SK-N-SH (cell line): ENCODE results near the gene C16orf95. TPM values are rescaled to one million over a fixed set of nuclear protein-coding genes. Genes with fewer than 3 reads are reported as not detected.

Experiments used
- CTCF ChIA-PET: fragments of 300-600, 350-600 bp; formaldehyde crosslinking; extraction: SDS; loops from one replicate; lab custom pipeline; 2021; lab: Yijun Ruan, JAX
- POLR2A ChIA-PET: fragments of 350-600 bp; sonication (Branson Sonifier 250); formaldehyde crosslinking; extraction: SDS; loops from one replicate; lab custom pipeline; 2020; ENCODE audit warnings: antibody characterized with exemption, inconsistent platforms; lab: Yijun Ruan, JAX
- DNase-seq: peaks from one replicate; pipeline ENCODE4 v3.0.0; 2012
- H2AFZ ChIP-seq: fragments of 200-600 bp; sonication (generic); 2 replicates; pipeline ENCODE4 v1.8.1; 2016; ENCODE audit warnings: antibody characterized with exemption, mild to moderate bottlenecking, low read depth
- H3F3A ChIP-seq: fragments of 200-600 bp; sonication (generic); replicated peaks from 2 replicates; pipeline ENCODE3; 2016; ENCODE audit warnings: antibody characterized with exemption, mild to moderate bottlenecking; ENCODE audit not compliant: insufficient read depth
- H3K27ac ChIP-seq, 2 experiments: fragments of 200-500 bp in 1 of 2; fragments of 200-600 bp in 1 of 2; sonication (Bioruptor generic) in 1 of 2; sonication (generic), shearing (Covaris generic) in 1 of 2; 2 replicates each; pipeline versions ENCODE4 v1.5.1 to v1.6.1; 2014 to 2016; ENCODE audit warnings: low read depth in 2 of 2, inconsistent platforms in 1 of 2, low read length in 1 of 2, mild to moderate bottlenecking in 1 of 2, mixed read lengths in 1 of 2
- H3K27me3 ChIP-seq: fragments of 200-600 bp; sonication (generic), shearing (Covaris generic); 2 replicates; pipeline ENCODE4 v1.6.1; 2016; ENCODE audit warnings: mixed run types; ENCODE audit not compliant: insufficient read depth
- H3K36me3 ChIP-seq, 2 experiments: fragments of 200-500 bp in 1 of 2; fragments of 200-600 bp in 1 of 2; sonication (Bioruptor generic) in 1 of 2; sonication (generic) in 1 of 2; replicated peaks in 1 of 2; 2 replicates each; pipeline versions ENCODE3 to v1.5.1; 2014 to 2016; ENCODE audit warnings: low read length in 1 of 2, mild to moderate bottlenecking in 1 of 2; ENCODE audit not compliant: insufficient read depth in 2 of 2, control insufficient read depth in 1 of 2
- H3K4me1 ChIP-seq, 2 experiments: fragments of 200-500 bp in 1 of 2; fragments of 200-600 bp in 1 of 2; sonication (Bioruptor generic) in 1 of 2; sonication (generic), shearing (Covaris generic) in 1 of 2; 2 replicates each; pipeline versions ENCODE4 v1.5.1 to v1.6.1; 2014 to 2016; ENCODE audit warnings: low read depth in 1 of 2, low read length in 1 of 2, mixed run types in 1 of 2; ENCODE audit not compliant: insufficient read depth in 2 of 2, control insufficient read depth in 1 of 2
- H3K4me2 ChIP-seq: fragments of 200-600 bp; sonication (generic), shearing (Covaris generic); 2 replicates; pipeline ENCODE4 v1.6.1; 2017; ENCODE audit warnings: mixed run types
- H3K4me3 ChIP-seq, 2 experiments: fragments of 200-500 bp in 1 of 2; fragments of 200-600 bp in 1 of 2; sonication (Bioruptor generic) in 1 of 2; sonication (generic), shearing (Covaris generic) in 1 of 2; 2 replicates each; pipeline versions ENCODE4 v1.5.1 to v1.8.1; 2014 to 2016; ENCODE audit warnings: low read depth in 2 of 2, inconsistent platforms in 1 of 2, low read length in 1 of 2, mild to moderate bottlenecking in 1 of 2, mixed read lengths in 1 of 2, moderate library complexity in 1 of 2
- H3K79me2 ChIP-seq: fragments of 200-600 bp; sonication (generic); 2 replicates; pipeline ENCODE4 v1.8.1; 2017; ENCODE audit warnings: mild to moderate bottlenecking; ENCODE audit not compliant: insufficient read depth
- H3K9ac ChIP-seq: fragments of 200-600 bp; sonication (generic); 2 replicates; pipeline ENCODE4 v1.6.1; 2017; ENCODE audit warnings: mixed run types
- H3K9me2 ChIP-seq: fragments of 200-600 bp; sonication (generic); 2 replicates; pipeline ENCODE4 v1.6.1; 2017; ENCODE audit warnings: mixed run types
- H3K9me3 ChIP-seq: fragments of 200-600 bp; sonication (generic); 2 replicates; pipeline ENCODE4 v1.6.1; 2017; ENCODE audit warnings: mixed run types, mild to moderate bottlenecking, moderate library complexity
- H4K20me1 ChIP-seq: fragments of 200-600 bp; sonication (generic); 2 replicates; pipeline ENCODE4 v1.6.1; 2017; ENCODE audit warnings: mild to moderate bottlenecking, mixed run types; ENCODE audit not compliant: insufficient read depth
- CHD2 ChIP-seq: fragments of 150-350 bp; IDR thresholded peaks from 2 replicates; pipeline ENCODE4 v1.6.1; 2018; ENCODE audit warnings: low read length; ENCODE audit not compliant: partially characterized antibody
- ELF1 ChIP-seq: IDR thresholded peaks from 2 replicates; pipeline ENCODE4 v1.4.0; 2012
- EP300 ChIP-seq, 2 experiments: IDR thresholded peaks; 2 replicates each; pipeline versions ENCODE4 v1.4.0 to v1.6.1; 2012; ENCODE audit warnings: borderline replicate concordance in 1 of 2, low read depth in 1 of 2, low read length in 1 of 2
- EZH2phosphoT487 ChIP-seq: fragments of 200-600 bp; sonication (generic); IDR thresholded peaks from 2 replicates; pipeline ENCODE4 v1.6.1; 2017; ENCODE audit warnings: low read depth, mixed run types, mild to moderate bottlenecking, antibody characterized with exemption, moderate library complexity, borderline replicate concordance
- GABPA ChIP-seq: IDR thresholded peaks from 2 replicates; pipeline ENCODE4 v1.4.0; 2012; ENCODE audit warnings: low read depth, mild to moderate bottlenecking
- GATA2 ChIP-seq: sonication (generic); formaldehyde crosslinking; IDR thresholded peaks from 2 replicates; pipeline ENCODE4 v1.5.0; 2020; ENCODE audit warnings: mild to moderate bottlenecking, missing genetic modification reagents
- MAX ChIP-seq: IDR thresholded peaks from 2 replicates; pipeline ENCODE4 v1.4.0; 2012; ENCODE audit warnings: low read depth
- MXI1 ChIP-seq: IDR thresholded peaks from 2 replicates; pipeline ENCODE4 v1.6.1; 2012; ENCODE audit warnings: mild to moderate bottlenecking, low read depth, low read length, improper control_type of control experiment
- NRF1 ChIP-seq: IDR thresholded peaks from 2 replicates; pipeline ENCODE4 v1.6.1; 2012; ENCODE audit warnings: low read depth, mild to moderate bottlenecking, low read length
- POLR2AphosphoS5 ChIP-seq: IDR thresholded peaks from 2 replicates; pipeline ENCODE4 v1.6.1; 2012; ENCODE audit warnings: low read depth, low read length
- RAD21 ChIP-seq: IDR thresholded peaks from 2 replicates; pipeline ENCODE4 v1.6.1; 2012; ENCODE audit warnings: mild to moderate bottlenecking, low read length
- RCOR1 ChIP-seq: fragments of 150-350 bp; IDR thresholded peaks from 2 replicates; pipeline ENCODE4 v1.6.1; 2017; ENCODE audit warnings: antibody characterized with exemption, low read length
- RFX5 ChIP-seq: IDR thresholded peaks from 2 replicates; pipeline ENCODE4 v1.6.1; 2012; ENCODE audit warnings: mild to moderate bottlenecking, improper control_type of control experiment, low read length
- SIN3A ChIP-seq: IDR thresholded peaks from 2 replicates; pipeline ENCODE4 v1.6.1; 2012; ENCODE audit warnings: low read depth, mild to moderate bottlenecking, low read length, moderate library complexity, borderline replicate concordance
- TAF1 ChIP-seq: IDR thresholded peaks from 2 replicates; pipeline ENCODE4 v1.6.1; 2012; ENCODE audit warnings: low read depth, mild to moderate bottlenecking, low read length, moderate library complexity, borderline replicate concordance
- TEAD4 ChIP-seq: IDR thresholded peaks from 2 replicates; pipeline ENCODE4 v1.4.0; 2012; ENCODE audit warnings: mild to moderate bottlenecking, borderline replicate concordance; ENCODE audit not compliant: insufficient read depth
- YY1 ChIP-seq: IDR thresholded peaks from 2 replicates; pipeline ENCODE4 v1.4.0; 2012; ENCODE audit warnings: low read depth, mild to moderate bottlenecking
- ZBTB33 ChIP-seq: IDR thresholded peaks from 2 replicates; pipeline ENCODE4 v1.4.0; 2012; ENCODE audit warnings: low read depth, borderline replicate concordance
- WGBS: methylation state at CpG from one replicate; pipeline ENCODE4 v1.1.6; 2017; ENCODE audit warnings: low lambda C conversion rate; 5-methylcytosine and 5-hydroxymethylcytosine counted together
- polyA plus RNA-seq, 3 experiments: library from polyadenylated mRNA; depleted of rRNA; stranded (reverse); fragments of >200 nt; gene quantifications; 2 replicates each; pipeline ENCODE4 v1.2.3, GENCODE V29; 2012
- TF ChIP-seq, protein P1 (sequence below): fragments of 200-600 bp; sonication (generic); IDR thresholded peaks from 2 replicates; pipeline ENCODE4 v1.6.1; 2017; ENCODE audit warnings: antibody characterized with exemption, mild to moderate bottlenecking, moderate library complexity
- TF ChIP-seq, protein P2 (sequence below): fragments of 150-350 bp; IDR thresholded peaks from 2 replicates; pipeline ENCODE4 v1.6.1; 2016; ENCODE audit warnings: mild to moderate bottlenecking, low read depth, low read length

The C16orf95 gene
- polyA plus RNA-seq, 1 of the 3 experiments (the other 2 are of a cell fraction), result 5.0 TPM

GRCh38 chr16:87359121-87359520 is 41.9 kb upstream of the C16orf95 start:
- Histone ChIP-seq H3K79me2 (peaks cover 14% of the 10 kb centered on the region), H3F3A (no peaks in the 10 kb centered on the region), H4K20me1 (peaks cover 9% of the 10 kb centered on the region), H3K36me3 (peaks cover 22 to 28% of the 10 kb centered on the region in 2 experiments), H3K9ac (no peak overlapping the region), H2AFZ (no peak overlapping the region), H3K9me3 (no peaks in the 10 kb centered on the region), H3K4me1 (peaks cover 9% of the 10 kb centered on the region in 2 experiments; a peak in 2 of 4 replicates), H3K4me2 (no peak overlapping the region), H3K9me2 (no peaks in the 10 kb centered on the region), H3K27me3 (no peaks in the 10 kb centered on the region), H3K4me3 (no peak overlapping the region), H3K27ac (no peak overlapping the region)
- POLR2A ChIA-PET, result no interaction called here
- no peak for TF ChIP-seq MXI1
- no peak for TF ChIP-seq POLR2AphosphoS5
- no peak for TF ChIP-seq EP300 (IDR thresholded peaks at IDR 0.05; ENCODE audit: borderline replicate concordance in 1 of 2, low read depth in 1 of 2, low read length in 1 of 2)
- no peak for TF ChIP-seq GABPA
- TF ChIP-seq RAD21, result no peak
- TF ChIP-seq EZH2phosphoT487, result no peak
- TF ChIP-seq, protein P1, sequence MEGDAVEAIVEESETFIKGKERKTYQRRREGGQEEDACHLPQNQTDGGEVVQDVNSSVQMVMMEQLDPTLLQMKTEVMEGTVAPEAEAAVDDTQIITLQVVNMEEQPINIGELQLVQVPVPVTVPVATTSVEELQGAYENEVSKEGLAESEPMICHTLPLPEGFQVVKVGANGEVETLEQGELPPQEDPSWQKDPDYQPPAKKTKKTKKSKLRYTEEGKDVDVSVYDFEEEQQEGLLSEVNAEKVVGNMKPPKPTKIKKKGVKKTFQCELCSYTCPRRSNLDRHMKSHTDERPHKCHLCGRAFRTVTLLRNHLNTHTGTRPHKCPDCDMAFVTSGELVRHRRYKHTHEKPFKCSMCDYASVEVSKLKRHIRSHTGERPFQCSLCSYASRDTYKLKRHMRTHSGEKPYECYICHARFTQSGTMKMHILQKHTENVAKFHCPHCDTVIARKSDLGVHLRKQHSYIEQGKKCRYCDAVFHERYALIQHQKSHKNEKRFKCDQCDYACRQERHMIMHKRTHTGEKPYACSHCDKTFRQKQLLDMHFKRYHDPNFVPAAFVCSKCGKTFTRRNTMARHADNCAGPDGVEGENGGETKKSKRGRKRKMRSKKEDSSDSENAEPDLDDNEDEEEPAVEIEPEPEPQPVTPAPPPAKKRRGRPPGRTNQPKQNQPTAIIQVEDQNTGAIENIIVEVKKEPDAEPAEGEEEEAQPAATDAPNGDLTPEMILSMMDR, result no peak
- TF ChIP-seq, protein P2, sequence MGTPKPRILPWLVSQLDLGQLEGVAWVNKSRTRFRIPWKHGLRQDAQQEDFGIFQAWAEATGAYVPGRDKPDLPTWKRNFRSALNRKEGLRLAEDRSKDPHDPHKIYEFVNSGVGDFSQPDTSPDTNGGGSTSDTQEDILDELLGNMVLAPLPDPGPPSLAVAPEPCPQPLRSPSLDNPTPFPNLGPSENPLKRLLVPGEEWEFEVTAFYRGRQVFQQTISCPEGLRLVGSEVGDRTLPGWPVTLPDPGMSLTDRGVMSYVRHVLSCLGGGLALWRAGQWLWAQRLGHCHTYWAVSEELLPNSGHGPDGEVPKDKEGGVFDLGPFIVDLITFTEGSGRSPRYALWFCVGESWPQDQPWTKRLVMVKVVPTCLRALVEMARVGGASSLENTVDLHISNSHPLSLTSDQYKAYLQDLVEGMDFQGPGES, result no peak
- no peak for TF ChIP-seq MAX
- TF ChIP-seq GATA2, result no peak
- no peak for TF ChIP-seq YY1
- no peak for TF ChIP-seq ELF1
- TF ChIP-seq CHD2, result no peak
- no peak for TF ChIP-seq NRF1
- no peak for TF ChIP-seq ZBTB33
- TF ChIP-seq RCOR1, result no peak
- no peak for TF ChIP-seq TEAD4
- TF ChIP-seq RFX5, result no peak
- no peak for TF ChIP-seq SIN3A
- no peak for TF ChIP-seq TAF1
- 96% methylated on average over 7 of the region's 7 CpGs for WGBS
- CTCF ChIA-PET, result interaction anchor here (1.6 kb wide), 1 partner anchor 27 kb away, joined by 5 read pairs; no protein-coding TSS in a partner anchor
- no peak for DNase-seq
